SK-N-SH (cell line): ENCODE data around the gene TCP11L2.

Experiments
- EZH2phosphoT487 ChIP-seq: fragments of 200-600 bp; sonication (generic); IDR thresholded peaks from 2 replicates; pipeline ENCODE4 v1.6.1; 2017; ENCODE audit warnings: low read depth, mixed run types, mild to moderate bottlenecking, antibody characterized with exemption, moderate library complexity, borderline replicate concordance
- FOXJ3 ChIP-seq: sonication (generic); formaldehyde crosslinking; IDR thresholded peaks from 2 replicates; pipeline ENCODE4 v1.5.1; 2020; ENCODE audit warnings: mild to moderate bottlenecking, missing genetic modification reagents
- MXI1 ChIP-seq: IDR thresholded peaks from 2 replicates; pipeline ENCODE4 v1.6.1; 2012; ENCODE audit warnings: mild to moderate bottlenecking, low read depth, low read length, improper control_type of control experiment
- POLR2AphosphoS5 ChIP-seq: IDR thresholded peaks from 2 replicates; pipeline ENCODE4 v1.6.1; 2012; ENCODE audit warnings: low read depth, low read length

GRCh38 chr12:106315523-106315922, 13.0 kb downstream of the TCP11L2 start:
- no peak for TF ChIP-seq FOXJ3 (CRISPR knock-in tag)
- TF ChIP-seq POLR2AphosphoS5: no peak
- TF ChIP-seq EZH2phosphoT487: no peak
- TF ChIP-seq MXI1: no peak
